ENCODE data around the gene OXTR.

Gene OXTR

DNA sequence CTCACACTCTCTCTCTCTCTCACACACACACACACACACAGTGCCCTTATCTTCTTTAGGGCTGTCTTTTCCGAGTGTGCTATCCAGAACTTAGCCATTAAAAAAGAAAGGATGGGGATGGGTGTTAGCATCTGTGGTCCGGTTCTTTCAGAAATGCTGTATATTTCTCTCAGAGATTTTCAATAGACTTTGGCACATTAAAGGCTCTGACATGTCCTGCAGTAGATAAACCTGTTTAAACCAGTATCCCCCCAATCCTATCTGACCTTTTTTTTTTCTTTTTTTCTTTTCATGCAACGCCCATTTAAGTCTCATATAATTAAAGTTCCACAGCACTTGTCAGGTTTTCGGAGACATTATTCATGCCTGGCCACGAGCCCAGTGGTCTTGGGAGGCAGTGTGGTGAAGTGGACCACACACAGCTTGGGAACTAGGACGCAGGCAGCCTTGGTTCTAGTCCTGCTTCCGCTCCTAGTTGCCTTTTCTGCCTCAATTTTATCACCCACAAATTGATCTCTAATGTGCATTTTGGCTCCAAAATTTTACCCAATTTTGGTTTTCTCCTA lies 22.6 kb downstream of the OXTR start:
- no peak for TF ChIP-seq POLR2AphosphoS5 (IDR thresholded peaks at IDR 0.05; ENCODE audit: low read depth, low read length)
- no peak for TF ChIP-seq SIN3A (IDR thresholded peaks at IDR 0.05; ENCODE audit: borderline replicate concordance, insufficient read depth, low read length)

DNA sequence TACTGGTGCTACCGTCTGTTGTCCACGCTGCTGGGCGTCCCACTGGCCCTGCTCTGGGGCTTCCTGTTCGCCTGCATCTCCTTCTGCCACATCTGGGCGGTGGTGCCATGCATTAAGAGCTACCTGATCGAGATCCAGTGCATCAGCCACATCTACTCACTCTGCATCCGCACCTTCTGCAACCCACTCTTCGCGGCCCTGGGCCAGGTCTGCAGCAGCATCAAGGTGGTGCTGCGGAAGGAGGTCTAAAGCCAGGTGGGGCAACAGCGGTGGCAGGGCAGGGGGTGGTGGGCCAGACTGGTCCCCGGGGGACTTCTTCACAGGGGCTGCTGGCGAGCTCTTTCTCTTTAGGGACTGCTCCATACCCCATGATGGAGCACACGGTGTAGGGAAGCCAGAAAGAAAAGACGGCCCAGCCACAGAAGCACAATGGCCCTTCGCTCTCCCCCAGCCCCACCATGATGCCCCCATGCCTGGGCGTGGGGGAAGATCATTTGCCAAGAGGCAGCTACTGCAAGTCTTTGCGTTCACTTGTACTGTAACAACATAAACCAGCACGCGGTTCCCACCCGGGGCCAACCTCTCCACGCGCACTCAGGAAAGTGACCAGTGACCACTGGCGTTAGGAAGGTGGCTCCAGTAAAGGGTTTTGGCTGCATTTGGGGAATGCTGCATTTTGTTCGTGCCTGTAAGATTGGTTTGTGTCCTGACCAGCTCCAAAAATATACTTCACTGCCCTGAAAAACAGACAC lies 23.6 kb downstream of the OXTR start:
- no peak for TF ChIP-seq SIN3A (IDR thresholded peaks at IDR 0.05; ENCODE audit: borderline replicate concordance, insufficient read depth, low read length)

DNA sequence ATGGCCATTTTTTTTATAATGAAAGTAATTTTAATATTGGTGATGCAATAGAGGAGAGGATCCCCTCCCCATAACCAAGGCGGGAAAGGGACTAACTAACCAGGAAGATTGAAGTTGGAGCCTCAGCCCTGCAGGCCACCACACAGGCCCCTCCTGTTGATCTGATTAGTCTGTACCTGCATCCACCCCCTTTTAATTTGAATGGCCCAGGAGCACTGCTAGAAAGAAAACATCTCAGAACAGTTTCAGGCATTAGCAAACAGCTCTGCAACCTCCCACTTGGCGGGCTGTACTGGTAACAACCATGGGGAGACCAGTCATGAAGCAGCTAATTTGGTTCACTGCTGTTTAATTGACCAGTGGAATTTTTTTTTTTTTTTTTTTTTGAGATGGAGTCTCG lies 25.5 kb downstream of the OXTR start:
- TF ChIP-seq FOXP2 (optimal IDR thresholded peaks at IDR 0.05; ENCODE audit: borderline replicate concordance, extremely low read depth, extremely low read length, insufficient read depth), result no peak
- no peak for TF ChIP-seq POLR2AphosphoS5 (IDR thresholded peaks at IDR 0.05; ENCODE audit: low read depth, low read length)
- TF ChIP-seq TAF1 (IDR thresholded peaks at IDR 0.05; ENCODE audit: borderline replicate concordance, insufficient read depth, low read length), result no peak
- TF ChIP-seq, protein P1, sequence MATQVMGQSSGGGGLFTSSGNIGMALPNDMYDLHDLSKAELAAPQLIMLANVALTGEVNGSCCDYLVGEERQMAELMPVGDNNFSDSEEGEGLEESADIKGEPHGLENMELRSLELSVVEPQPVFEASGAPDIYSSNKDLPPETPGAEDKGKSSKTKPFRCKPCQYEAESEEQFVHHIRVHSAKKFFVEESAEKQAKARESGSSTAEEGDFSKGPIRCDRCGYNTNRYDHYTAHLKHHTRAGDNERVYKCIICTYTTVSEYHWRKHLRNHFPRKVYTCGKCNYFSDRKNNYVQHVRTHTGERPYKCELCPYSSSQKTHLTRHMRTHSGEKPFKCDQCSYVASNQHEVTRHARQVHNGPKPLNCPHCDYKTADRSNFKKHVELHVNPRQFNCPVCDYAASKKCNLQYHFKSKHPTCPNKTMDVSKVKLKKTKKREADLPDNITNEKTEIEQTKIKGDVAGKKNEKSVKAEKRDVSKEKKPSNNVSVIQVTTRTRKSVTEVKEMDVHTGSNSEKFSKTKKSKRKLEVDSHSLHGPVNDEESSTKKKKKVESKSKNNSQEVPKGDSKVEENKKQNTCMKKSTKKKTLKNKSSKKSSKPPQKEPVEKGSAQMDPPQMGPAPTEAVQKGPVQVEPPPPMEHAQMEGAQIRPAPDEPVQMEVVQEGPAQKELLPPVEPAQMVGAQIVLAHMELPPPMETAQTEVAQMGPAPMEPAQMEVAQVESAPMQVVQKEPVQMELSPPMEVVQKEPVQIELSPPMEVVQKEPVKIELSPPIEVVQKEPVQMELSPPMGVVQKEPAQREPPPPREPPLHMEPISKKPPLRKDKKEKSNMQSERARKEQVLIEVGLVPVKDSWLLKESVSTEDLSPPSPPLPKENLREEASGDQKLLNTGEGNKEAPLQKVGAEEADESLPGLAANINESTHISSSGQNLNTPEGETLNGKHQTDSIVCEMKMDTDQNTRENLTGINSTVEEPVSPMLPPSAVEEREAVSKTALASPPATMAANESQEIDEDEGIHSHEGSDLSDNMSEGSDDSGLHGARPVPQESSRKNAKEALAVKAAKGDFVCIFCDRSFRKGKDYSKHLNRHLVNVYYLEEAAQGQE (IDR thresholded peaks at IDR 0.05; ENCODE audit: insufficient read depth in 1 of 2, low read depth in 2 of 2, low read length in 2 of 2), result no peak
- no peak for TF ChIP-seq SIN3A (IDR thresholded peaks at IDR 0.05; ENCODE audit: borderline replicate concordance, insufficient read depth, low read length)

DNA sequence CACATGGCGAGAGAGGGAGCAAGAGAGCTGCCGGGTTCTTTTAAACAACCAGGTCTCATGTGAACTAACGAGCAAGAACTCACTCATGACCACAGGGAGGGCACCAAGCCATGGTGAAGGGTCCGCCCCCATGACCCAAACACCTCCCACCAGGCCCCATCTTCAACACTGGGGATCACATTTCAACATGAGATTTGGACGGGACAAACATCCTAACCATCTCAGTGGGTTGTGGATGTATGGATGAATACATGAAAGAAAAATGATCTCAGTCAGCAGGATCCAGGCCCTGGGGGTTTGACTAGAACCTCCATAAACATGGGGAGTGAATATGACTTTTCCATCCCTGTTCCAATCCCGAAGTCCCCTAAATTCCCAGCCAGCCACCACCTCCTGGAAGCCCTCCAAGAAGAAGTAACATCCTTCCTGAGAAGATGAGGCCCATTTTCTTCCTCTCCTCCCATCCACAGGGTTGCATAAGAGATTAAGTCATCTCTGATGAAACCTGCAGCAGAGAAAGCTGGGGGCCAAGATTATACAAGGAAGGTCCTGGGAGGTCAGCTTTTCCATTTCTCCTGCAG lies 26.3 kb downstream of the OXTR start:
- TF ChIP-seq FOXP2 (optimal IDR thresholded peaks at IDR 0.05; ENCODE audit: borderline replicate concordance, extremely low read depth, extremely low read length, insufficient read depth) (no peak), SIN3A (IDR thresholded peaks at IDR 0.05; ENCODE audit: borderline replicate concordance, insufficient read depth, low read length) (no peak), TAF1 (IDR thresholded peaks at IDR 0.05; ENCODE audit: borderline replicate concordance, insufficient read depth, low read length) (no peak), POLR2AphosphoS5 (IDR thresholded peaks at IDR 0.05; ENCODE audit: low read depth, low read length) (no peak)
- TF ChIP-seq, protein P1 (IDR thresholded peaks at IDR 0.05; ENCODE audit: insufficient read depth in 1 of 2, low read depth in 2 of 2, low read length in 2 of 2), result no peak

DNA sequence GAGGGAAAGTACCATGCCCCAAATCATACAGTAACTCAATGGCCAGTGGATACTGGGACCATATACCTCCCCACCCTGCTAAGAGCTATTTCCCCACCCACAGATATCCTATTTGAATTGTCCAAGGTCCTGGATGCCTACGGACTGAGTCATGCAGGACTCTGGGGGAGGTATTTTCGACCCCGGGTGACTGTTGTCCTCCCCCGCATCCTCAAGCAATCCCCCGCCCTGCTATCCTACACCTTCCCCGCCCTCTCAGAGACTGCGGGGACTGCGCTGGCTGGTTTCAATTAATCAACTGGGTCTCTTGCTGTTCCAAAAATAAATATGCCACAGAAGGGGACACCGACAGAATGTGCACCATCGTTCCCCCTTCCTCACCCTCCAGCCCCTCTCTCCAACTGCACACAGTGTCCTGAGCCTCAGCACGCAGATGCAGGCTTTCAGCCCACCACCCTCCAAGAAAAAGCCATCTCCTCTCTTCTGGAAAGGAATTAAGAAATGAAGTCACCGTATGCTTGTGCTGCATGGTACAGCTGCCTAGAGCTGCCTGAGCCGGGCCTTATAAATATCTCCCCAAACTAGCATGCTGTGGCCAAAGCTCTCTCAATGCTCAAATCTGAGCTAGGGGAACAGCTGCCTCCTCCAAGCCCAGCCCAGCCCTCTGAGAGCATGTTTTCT lies 27.7 kb downstream of the OXTR start:
- TF ChIP-seq, protein P1 (IDR thresholded peaks at IDR 0.05; ENCODE audit: insufficient read depth in 1 of 2, low read depth in 2 of 2, low read length in 2 of 2), result peak in 1 of 2 experiments; percentile 79; a peak in 2 of 4 replicates
- TF ChIP-seq SIN3A (IDR thresholded peaks at IDR 0.05; ENCODE audit: borderline replicate concordance, insufficient read depth, low read length) (no peak), FOXP2 (optimal IDR thresholded peaks at IDR 0.05; ENCODE audit: borderline replicate concordance, extremely low read depth, extremely low read length, insufficient read depth) (no peak), POLR2AphosphoS5 (IDR thresholded peaks at IDR 0.05; ENCODE audit: low read depth, low read length) (no peak), TAF1 (IDR thresholded peaks at IDR 0.05; ENCODE audit: borderline replicate concordance, insufficient read depth, low read length) (no peak)
